NCI-H1417 (cell line): ENCODE results near the gene SLC25A21.
"Not testable (repeated sequence)": the region's sequence is repeated elsewhere in the genome, so short reads cannot be mapped to it uniquely, and the experiment has no call there.

ENCODE experiments used
- DNase-seq, 3 experiments: peaks; one replicate each; lab custom pipeline; 2025; lab: John Stamatoyannopoulos, UW

The SLC25A21 gene

DNA sequence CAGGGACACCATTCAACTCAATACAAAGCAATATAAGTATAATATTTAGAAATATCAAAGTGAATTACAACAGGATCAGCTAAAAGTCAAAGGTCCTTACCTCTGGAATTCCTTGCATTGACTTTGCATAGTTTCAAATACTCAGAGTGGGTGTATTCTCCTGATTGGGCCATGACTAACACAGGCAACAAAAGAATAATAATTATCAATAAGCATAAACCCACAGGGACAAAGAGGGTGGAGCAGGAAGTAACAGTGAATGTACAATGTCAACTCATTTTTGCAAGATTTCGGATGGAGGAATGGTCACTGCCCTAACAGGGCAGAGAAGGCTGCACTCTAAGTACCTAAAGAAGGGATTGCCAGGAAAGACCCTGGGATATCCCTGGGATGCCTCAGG lies 303.3 kb downstream of the SLC25A21 start:
- no peak for DNase-seq

DNA sequence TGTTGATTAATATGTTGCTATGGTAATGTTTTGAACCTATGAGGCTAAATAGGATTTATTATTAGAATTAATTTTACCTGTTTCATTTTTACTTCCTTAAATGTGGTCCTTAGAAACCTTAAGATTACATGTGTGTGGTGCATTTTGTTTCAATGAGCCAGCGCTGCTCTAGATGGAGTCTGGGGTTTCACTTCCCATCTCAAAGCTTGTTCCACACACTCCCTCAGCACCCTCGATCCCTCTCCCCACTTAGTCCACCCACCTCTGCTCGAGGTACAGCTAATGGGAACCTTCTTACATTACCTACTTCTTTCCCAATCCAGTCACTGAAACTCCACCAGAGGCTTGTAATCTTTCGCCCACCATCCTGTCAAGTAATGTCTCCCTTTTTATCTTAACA lies 305.5 kb downstream of the SLC25A21 start:
- DNase-seq, result no peak

DNA sequence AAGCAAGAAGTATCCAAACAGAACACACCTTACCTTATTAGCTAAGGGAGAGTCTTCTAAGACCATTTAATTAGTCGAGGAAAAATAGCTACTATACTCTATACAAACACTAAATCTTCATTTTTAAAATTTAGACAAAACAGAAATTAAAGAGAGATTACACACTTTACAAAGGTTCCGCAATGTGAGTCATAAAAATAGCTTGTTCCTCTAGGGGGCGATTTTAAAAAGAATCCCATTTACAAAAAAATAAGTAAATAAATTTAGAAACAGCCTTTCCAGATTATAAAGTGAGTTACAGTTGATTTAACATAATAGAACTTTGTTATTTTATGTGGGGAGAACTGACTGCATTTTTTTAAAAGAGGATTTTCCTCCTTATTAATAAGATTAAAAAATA lies 309.1 kb downstream of the SLC25A21 start:
- no peak for DNase-seq

DNA sequence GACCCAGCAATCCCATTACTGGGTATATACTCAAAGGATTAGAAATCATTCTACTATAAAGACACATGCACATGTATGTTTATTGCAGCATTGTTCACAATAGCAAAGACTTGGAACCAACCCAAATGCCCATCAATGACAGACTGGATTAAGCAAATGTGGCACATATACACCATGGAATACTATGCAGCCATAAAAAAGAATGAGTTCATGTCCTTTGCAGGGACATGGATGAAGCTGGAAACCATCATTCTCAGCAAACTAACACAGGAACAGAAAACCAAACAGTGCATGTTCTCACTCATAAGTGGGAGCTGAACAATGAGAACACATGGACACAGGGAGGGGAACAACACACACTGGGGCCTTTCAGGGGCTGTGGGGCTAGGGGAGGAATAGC lies 310.2 kb downstream of the SLC25A21 start:
- not testable (repeated sequence) for DNase-seq

DNA sequence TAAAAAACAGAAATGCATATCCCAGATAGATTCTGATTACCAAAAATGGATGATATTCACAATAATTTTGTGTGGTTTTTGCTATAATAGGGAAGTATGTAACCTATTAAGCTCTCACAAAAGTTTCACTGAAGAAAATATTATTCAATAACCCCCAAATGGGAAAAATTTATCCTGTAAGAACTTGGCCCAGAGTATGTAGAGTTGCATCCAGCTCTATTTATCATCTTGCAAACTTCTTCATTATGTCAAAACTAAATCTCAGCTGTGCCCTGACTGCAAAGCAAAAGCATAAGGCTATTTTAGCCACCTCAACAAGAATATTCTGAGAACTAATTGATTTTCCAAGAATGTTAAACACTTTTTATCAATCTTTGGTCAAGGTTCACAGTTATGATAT lies 311.6 kb downstream of the SLC25A21 start:
- no peak for DNase-seq

DNA sequence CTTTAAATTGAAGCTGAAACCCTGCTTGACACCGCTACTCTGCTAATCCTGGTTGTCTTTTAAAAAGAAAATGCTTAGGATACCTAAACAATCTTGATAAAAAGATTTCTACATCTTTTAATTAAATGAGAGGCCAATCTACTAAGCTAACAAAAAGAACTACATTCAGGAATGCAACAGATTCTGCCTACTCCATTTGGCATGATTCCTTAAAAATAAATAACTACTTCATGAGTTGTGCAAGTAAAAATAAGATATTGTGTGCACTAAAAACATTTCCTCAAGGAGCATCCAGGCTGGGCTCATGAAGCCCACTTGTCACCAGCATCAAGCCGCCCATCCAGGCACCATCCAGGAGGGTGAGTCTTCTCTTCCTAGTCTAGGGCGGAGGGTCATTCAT lies 313.3 kb downstream of the SLC25A21 start:
- no peak for DNase-seq

GRCh38 chr14:36857842-36858445 lies 314.5 kb downstream of the SLC25A21 start:
- DNase-seq, result peak in 1 of 3 experiments; percentile 79

GRCh38 chr14:36857136-36857535 lies 315.3 kb downstream of the SLC25A21 start:
- peak; percentile 77 to 95 (median 81) for DNase-seq

- peak in 2 of 3 experiments; percentile 13 to 23 for DNase-seq
These were observed 316.1 kb downstream of the SLC25A21 start for GRCh38 chr14:36856095-36856878.

- DNase-seq, result no peak
These were observed 317.0 kb downstream of the SLC25A21 start for GRCh38 chr14:36855396-36855795.

GRCh38 chr14:36852981-36853691 lies 319.3 kb downstream of the SLC25A21 start:
- DNase-seq, result peak in 1 of 3 experiments; percentile 32

DNA sequence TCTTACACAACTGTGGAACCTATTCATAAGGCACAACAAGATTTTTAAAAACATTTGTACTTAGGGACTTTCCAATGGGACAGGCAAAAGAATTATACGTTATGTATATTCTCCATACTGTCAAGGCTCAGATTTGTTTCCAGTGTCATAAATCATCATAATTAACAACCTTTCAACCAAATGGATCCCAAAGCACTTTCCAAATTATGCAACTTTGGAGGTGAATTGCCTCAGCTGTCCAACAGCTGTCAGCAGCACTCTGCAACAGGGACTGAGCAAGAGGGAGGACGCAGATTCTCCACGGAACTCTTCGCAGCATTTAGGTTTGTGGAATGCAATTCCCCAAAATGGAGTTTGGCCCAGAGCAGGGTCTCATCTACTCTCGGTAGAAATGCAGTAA lies 324.2 kb downstream of the SLC25A21 start:
- DNase-seq, result peak in 1 of 3 experiments; percentile 43

GRCh38 chr14:36847366-36847765 lies 325.0 kb downstream of the SLC25A21 start:
- no peak for DNase-seq

GRCh38 chr14:36845356-36846012 lies 326.9 kb downstream of the SLC25A21 start:
- DNase-seq, result peak in 1 of 3 experiments; percentile 24

DNA sequence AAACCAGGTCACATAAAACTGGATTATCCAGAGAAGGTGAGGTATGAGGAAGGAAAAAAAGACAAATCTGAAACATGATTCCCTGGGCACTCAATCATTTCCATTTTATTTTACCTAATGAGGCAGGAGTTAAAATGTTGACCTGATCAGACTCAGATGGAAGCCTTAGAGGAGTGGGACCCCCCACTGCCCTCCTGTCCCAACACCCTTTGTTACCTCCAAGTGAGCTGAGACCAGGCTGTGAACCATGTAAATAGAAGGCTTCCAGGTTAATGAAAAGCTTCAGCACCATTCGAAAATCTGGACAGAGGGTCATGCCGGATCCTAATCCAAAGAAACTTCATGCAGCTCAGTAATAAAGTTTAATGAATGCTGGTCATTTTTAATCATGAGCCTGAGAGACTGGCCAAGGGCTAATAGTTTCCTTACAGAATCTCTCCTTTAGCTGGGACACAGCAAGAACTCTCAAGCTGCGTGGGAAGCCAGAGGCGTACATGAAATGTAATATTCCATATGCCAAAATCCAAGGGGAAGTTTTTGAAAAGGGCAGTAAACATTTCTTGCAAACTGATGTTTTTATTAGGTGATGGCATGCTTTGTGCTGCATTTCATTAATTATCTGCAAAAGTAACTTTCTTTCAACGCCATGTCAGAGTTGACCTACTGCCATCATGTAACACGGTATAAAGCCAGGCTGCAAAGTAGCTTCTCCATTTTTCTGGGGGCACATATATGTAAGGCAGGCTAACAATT lies 327.8 kb downstream of the SLC25A21 start:
- peak in 2 of 3 experiments; percentile 70 to 87 for DNase-seq

DNA sequence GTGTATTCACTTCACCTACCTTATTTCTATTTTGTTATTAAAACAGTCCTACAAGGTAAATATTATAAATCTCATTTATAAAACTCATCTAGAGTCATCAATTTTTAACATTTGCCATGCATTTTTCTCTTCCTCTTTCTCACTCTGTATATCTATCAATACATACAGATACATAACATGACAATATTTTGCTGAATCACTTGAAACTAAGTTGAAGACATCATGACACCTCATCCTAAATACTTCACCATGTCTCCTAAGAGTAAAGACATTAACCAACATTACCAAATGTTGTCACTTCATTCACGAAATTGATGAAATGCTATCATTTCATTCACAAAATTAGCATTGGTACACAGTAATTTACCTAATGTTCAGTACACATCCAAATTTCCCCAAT lies 329.0 kb downstream of the SLC25A21 start:
- no peak for DNase-seq

DNA sequence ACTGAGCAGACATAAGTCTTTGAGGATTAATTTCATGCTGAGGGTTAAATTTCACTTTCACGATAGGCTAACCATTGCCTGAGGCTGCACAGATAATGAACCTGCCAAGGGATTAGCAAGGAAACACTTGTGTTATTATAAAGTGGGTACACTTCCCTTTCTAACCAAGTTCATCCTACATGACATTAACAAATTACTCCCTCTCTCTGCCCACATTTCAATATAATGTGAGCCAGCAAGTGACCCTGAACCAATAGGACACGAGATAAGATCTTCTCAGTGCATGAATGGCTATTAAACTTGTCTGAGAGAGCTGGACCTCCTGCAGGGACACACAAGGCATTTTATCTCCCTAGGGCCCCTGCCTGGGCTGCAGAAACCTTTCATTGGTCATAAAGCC lies 337.3 kb downstream of the SLC25A21 start:
- DNase-seq, result peak; percentile 75 to 98 (median 97)

GRCh38 chr14:36834293-36834692 lies 338.1 kb downstream of the SLC25A21 start:
- DNase-seq, result no peak

GRCh38 chr14:36829547-36829946 lies 342.9 kb downstream of the SLC25A21 start:
- DNase-seq, result peak in 1 of 3 experiments; percentile 23

- DNase-seq, result no peak
These were observed 344.5 kb downstream of the SLC25A21 start for GRCh38 chr14:36827861-36828260.

DNA sequence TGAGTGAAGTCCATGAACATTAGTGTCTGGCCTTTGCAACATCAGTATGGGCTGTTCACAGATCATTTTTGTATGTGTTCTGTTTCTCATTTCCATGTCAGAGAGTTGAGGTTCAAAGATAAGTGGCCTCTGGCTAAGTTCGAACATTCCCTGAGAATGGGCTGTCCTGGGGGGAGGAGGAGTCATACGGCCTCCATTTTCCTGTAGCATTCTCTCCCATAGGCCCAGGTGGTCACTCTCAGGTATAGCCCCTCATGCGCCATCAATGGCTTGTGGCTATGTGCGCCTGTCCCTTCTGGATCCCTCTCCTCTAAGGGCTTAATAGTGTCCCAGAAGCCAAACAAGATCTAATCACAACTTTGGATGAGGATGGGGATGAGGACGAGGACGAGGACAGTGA lies 345.8 kb downstream of the SLC25A21 start:
- no peak for DNase-seq

DNA sequence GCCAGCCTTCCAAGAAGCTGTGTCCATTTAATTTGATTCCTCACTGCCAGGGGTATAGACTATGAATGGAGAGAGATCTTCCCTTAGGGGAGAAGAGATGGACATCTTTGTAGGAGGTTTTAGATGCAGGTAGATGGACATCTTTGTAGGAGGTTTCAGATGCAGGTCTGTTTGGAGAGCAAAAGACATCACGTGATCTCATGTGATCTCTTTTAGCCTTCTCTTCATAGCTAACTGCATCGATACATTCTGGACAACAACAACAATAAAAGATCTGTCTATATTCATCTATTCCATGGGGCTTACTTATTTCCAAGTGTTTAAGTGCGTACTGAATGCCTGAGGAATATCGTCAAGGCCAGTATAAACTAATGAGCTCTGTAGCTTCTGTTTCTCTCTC lies 347.6 kb downstream of the SLC25A21 start:
- no peak for DNase-seq
